ENCODE data around the gene SHISA9.

SHISA9 gene

DNA sequence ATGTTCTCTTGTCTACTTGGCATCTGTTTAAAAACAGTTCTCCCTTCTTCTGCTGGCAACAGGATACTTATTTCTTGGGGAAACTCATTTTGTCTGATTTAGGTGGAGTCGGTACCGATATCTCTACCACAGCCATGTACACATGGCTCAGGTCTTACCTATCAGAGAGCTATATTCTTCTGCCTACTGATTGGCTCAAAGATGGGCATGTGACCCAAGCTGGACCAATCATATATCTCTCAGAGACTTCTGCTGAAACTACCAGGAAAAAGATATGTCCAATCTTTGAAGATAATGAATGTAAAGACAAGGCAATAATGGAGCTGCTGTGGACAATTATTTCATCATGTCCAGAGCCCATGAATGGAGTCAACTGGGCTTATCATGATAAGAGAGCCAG is 21.6 kb upstream of the SHISA9 start:
- no peak overlapping the region for H3K4me3 ChIP-seq (ENCODE audit: control insufficient read depth, low read depth, low read length)
- TF ChIP-seq, protein P1, sequence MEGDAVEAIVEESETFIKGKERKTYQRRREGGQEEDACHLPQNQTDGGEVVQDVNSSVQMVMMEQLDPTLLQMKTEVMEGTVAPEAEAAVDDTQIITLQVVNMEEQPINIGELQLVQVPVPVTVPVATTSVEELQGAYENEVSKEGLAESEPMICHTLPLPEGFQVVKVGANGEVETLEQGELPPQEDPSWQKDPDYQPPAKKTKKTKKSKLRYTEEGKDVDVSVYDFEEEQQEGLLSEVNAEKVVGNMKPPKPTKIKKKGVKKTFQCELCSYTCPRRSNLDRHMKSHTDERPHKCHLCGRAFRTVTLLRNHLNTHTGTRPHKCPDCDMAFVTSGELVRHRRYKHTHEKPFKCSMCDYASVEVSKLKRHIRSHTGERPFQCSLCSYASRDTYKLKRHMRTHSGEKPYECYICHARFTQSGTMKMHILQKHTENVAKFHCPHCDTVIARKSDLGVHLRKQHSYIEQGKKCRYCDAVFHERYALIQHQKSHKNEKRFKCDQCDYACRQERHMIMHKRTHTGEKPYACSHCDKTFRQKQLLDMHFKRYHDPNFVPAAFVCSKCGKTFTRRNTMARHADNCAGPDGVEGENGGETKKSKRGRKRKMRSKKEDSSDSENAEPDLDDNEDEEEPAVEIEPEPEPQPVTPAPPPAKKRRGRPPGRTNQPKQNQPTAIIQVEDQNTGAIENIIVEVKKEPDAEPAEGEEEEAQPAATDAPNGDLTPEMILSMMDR (IDR thresholded peaks at IDR 0.05; ENCODE audit: control insufficient read depth, insufficient read depth, low read depth, low read length, missing control alignments): no peak
- DNase-seq (ENCODE audit: low read depth): no peak

DNA sequence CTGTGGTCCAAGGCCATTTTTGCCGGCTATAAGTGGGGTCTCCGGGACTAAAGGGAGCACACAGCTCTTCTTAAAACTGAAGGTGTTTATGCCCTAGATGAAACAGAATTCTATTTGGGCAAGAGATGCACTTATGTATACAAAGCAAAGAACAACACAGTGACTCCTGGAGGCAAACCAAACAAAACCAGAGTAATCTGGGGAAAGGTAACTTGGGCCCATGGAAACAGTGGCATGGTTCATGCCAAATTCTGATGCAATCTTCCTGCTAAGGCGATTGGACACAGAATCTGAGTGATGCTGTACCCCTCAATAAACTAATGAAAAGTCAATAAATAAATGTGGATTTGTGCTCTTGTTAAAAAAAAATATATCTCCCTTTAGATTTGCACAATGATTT is 20.2 kb upstream of the SHISA9 start:
- no peak for DNase-seq (ENCODE audit: low read depth)
- TF ChIP-seq, protein P1 (IDR thresholded peaks at IDR 0.05; ENCODE audit: control insufficient read depth, insufficient read depth, low read depth, low read length, missing control alignments): no peak
- no peak overlapping the region for H3K4me3 ChIP-seq (ENCODE audit: control insufficient read depth, low read depth, low read length)

DNA sequence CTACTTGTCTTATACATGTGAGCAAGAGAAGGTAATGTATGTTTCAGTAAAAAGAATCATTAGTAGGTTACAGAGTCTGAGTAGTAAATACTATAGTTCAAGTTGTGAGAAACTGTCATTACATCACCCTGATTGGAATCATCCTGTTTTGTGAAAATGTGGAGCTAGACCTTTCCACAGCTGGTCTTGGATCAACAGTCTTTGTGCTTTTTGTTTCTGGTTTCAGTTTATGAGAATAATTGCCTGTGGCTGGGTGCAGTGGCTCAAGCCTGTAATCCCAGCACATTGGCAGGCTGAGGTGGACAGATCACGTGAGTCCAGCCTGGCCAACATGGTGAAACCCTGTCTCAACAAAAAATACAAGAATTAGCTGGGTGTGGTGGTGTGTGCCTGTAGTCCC is 19.7 kb upstream of the SHISA9 start:
- TF ChIP-seq, protein P1 (IDR thresholded peaks at IDR 0.05; ENCODE audit: control insufficient read depth, insufficient read depth, low read depth, low read length, missing control alignments): no peak
- no peak overlapping the region for H3K4me3 ChIP-seq (ENCODE audit: control insufficient read depth, low read depth, low read length)
- no peak for DNase-seq (ENCODE audit: low read depth)

DNA sequence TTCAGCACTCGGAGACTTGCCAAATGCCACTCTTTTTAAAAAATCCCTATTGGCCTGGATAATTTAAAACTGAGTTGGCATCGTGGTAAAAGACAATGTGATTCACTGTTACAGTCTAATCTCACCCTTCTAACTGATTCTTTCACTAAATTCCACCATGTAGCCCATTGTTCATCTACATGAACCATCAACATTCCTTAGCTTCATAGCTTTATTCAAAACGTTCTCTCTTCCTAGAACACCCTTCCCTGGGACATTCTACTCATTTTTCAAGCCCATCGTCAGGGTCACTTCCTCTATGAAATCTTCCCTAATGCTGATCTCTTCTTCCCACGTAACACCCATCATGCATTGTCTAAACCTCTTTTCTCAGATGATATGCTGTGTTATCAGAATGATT is 15.7 kb upstream of the SHISA9 start:
- H3K4me3 ChIP-seq (ENCODE audit: control insufficient read depth, low read depth, low read length): no peak overlapping the region
- TF ChIP-seq, protein P1 (IDR thresholded peaks at IDR 0.05; ENCODE audit: control insufficient read depth, insufficient read depth, low read depth, low read length, missing control alignments): no peak
- no peak for DNase-seq (ENCODE audit: low read depth)

DNA sequence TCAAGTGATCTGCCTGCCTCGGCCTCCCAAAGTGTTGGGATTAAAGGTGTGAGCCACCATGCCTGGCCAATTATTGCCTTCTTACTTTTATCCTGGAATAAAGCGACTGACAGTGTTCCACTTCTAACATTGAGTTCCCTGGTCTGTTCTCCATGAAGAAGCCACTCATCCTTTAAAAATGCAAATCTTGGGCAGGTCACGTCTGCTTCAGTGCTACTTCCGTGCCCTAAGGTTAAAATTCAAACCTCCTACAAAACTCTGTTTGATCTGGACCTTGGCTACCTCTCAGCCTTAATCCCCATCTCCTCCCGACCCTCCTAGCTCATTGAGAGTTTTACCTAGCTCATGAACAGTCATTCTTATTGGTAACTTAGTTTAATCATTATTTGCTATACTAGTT is 9.6 kb upstream of the SHISA9 start:
- no peak overlapping the region for H3K4me3 ChIP-seq (ENCODE audit: control insufficient read depth, low read depth, low read length)
- no peak for DNase-seq (ENCODE audit: low read depth)
- TF ChIP-seq, protein P1 (IDR thresholded peaks at IDR 0.05; ENCODE audit: control insufficient read depth, insufficient read depth, low read depth, low read length, missing control alignments): no peak

DNA sequence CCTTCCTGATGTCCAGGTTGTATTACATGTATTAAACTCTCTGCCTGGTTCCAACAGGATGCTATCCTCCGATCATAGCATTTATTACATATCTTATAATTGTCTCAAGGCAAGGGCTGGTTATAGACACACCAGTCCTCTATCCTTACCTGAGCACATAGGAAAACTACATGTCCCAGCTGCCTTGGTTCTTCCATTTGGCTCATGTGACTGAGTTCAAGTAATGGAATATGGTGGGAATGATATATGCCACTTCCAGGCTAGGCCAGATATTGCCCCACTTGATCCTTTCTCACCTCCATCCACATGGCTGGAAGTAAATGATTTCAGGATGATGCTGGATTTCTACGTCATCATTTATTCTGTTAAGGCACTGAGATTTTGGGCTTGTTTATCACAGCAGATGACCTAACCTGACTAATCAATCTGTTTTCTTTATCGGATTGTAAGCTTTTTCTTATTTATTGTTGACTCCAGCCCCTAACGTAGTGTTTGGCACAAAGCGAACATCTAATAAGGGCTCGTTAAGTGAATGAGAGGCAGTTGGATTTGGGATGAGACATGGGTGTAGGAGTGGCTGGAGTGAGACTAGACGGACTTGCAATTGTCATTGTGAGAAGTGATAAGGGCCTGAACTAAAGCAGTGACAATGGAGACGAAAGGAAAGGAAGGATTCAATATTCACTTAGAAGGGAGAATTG is 8.2 kb upstream of the SHISA9 start:
- H3K4me3 ChIP-seq (ENCODE audit: control insufficient read depth, low read depth, low read length): no peak overlapping the region
- no peak for DNase-seq (ENCODE audit: low read depth)
- TF ChIP-seq, protein P1 (IDR thresholded peaks at IDR 0.05; ENCODE audit: control insufficient read depth, insufficient read depth, low read depth, low read length, missing control alignments): no peak

Measured in AG09309 (cell line).